HepG2 (cell line): ENCODE measurements around the gene OR2A5. TPM values are rescaled to one million over a fixed set of nuclear protein-coding genes. Genes with fewer than 3 reads are reported as not detected.
A peak's percentile ranks its signal among the peaks of the same experiment; 100 is the strongest.

Experiments used
- ATAC-seq: fragments of 200-7000 bp; cut with Tn5 transposase; 3 replicates; pipeline ENCODE4 v1.9.1; 2020; ENCODE audit warnings: mild to moderate bottlenecking, moderate library complexity
- BruUV-seq: library from RNA; stranded (reverse); fragments of 400-500 nt; replicated peaks from 2 replicates; lab custom pipeline; 2021; lab: Mats Ljungman, UMichigan
- CTCF ChIA-PET: fragments of 300-600 bp; formaldehyde crosslinking; extraction: SDS; loops from one replicate; lab custom pipeline; 2021; ENCODE audit warnings: low total read pairs, inconsistent platforms, low intra/inter-chr PET ratio; lab: Yijun Ruan, JAX
- POLR2A ChIA-PET: fragments of 350-600 bp; sonication (Branson Sonifier 250); formaldehyde crosslinking; loops from one replicate; lab custom pipeline; 2020; ENCODE audit warnings: antibody characterized with exemption, inconsistent platforms; lab: Yijun Ruan, JAX
- DNase-seq: peaks from one replicate; pipeline ENCODE4 v3.0.0-alpha.2; 2015; ENCODE audit warnings: low spot score
- FAIRE-seq: peaks from 3 replicates; lab custom pipeline; 2011; peaks lifted over from hg19 to GRCh38; lab: Jason Lieb, UNC
- H2AFZ ChIP-seq: one replicate; pipeline ENCODE4 v1.6.1; 2011; ENCODE audit warnings: low read length, inconsistent platforms
- H3K27ac ChIP-seq: fragments of 300-600 bp; 3 replicates; pipeline ENCODE4 v1.8.0; 2011; ENCODE audit warnings: mixed run types, mild to moderate bottlenecking, mixed read lengths, low read length, inconsistent platforms; ENCODE audit not compliant: insufficient read depth; ENCODE audit errors: extremely low read length
- H3K27me3 ChIP-seq, 2 experiments: fragments of 200-600 bp in 1 of 2; 2 replicates in 1 of 2; 3 replicates in 1 of 2; pipeline versions ENCODE4 v1.6.0 to v1.8.0; 2011; ENCODE audit warnings: low read length in 2 of 2, mild to moderate bottlenecking in 2 of 2, moderate library complexity in 2 of 2, inconsistent platforms in 1 of 2; ENCODE audit not compliant: insufficient read depth in 2 of 2, control insufficient read depth in 1 of 2
- H3K36me3 ChIP-seq, 2 experiments: fragments of 200-600 bp in 1 of 2; replicated peaks in 1 of 2; 2 replicates in 1 of 2; 3 replicates in 1 of 2; pipeline versions ENCODE4 v1.5.1 to v1.8.0; 2011; ENCODE audit warnings: low read length in 2 of 2, inconsistent platforms in 1 of 2; ENCODE audit not compliant: insufficient read depth in 2 of 2, control insufficient read depth in 1 of 2
- H3K4me1 ChIP-seq: 2 replicates; pipeline ENCODE4 v1.5.1; 2012; ENCODE audit warnings: low read length, inconsistent platforms; ENCODE audit not compliant: insufficient read depth
- H3K4me2 ChIP-seq: 2 replicates; pipeline ENCODE4 v1.6.0; 2011; ENCODE audit warnings: low read depth, low read length, inconsistent platforms
- H3K4me3 ChIP-seq, 3 experiments: fragments of 200-600 bp in 1 of 3; sonication (generic), shearing (Covaris generic) in 1 of 3; replicated peaks in 1 of 3; 2 replicates each; pipeline ENCODE4 v1.5.1; 2011 to 2016; ENCODE audit warnings: low read length in 3 of 3, inconsistent platforms in 2 of 3, low read depth in 2 of 3, mild to moderate bottlenecking in 2 of 3, control low read depth in 1 of 3, mixed read lengths in 1 of 3; ENCODE audit not compliant: insufficient read depth in 1 of 3
- H3K79me2 ChIP-seq: one replicate; pipeline ENCODE4 v1.6.1; 2011; ENCODE audit warnings: low read length, inconsistent platforms; ENCODE audit not compliant: insufficient read depth
- H3K9ac ChIP-seq: 2 replicates; pipeline ENCODE4 v1.6.0; 2011; ENCODE audit warnings: mild to moderate bottlenecking, low read depth, low read length, inconsistent platforms; ENCODE audit not compliant: insufficient read depth
- H3K9me3 ChIP-seq: 2 replicates; pipeline ENCODE4 v1.5.1; 2012; ENCODE audit warnings: mild to moderate bottlenecking, low read length
- H4K20me1 ChIP-seq: 2 replicates; pipeline ENCODE4 v1.6.0; 2011; ENCODE audit warnings: inconsistent platforms, mild to moderate bottlenecking, low read length, moderate library complexity; ENCODE audit not compliant: insufficient read depth
- CBX1 ChIP-seq: IDR thresholded peaks from one replicate; pipeline ENCODE4 v1.6.1; 2016; ENCODE audit warnings: antibody characterized with exemption, low read depth
- LCORL ChIP-seq, 2 experiments: fragments of 450-650 bp in 1 of 2; sonication (generic) in 1 of 2; formaldehyde crosslinking in 1 of 2; IDR thresholded peaks; 2 replicates each; pipeline versions ENCODE4 v1.5.0 to v1.6.1; 2017 to 2020; ENCODE audit warnings: antibody characterized with exemption in 1 of 2, missing genetic modification reagents in 1 of 2
- MYC ChIP-seq: sonication (generic); formaldehyde crosslinking; IDR thresholded peaks from 2 replicates; pipeline ENCODE4 v1.9.0; 2021; ENCODE audit warnings: missing genetic modification reagents, borderline replicate concordance
- SNAPC4 ChIP-seq: sonication (generic); formaldehyde crosslinking; IDR thresholded peaks from 2 replicates; pipeline ENCODE4 v1.4.0; 2020; ENCODE audit warnings: mild to moderate bottlenecking, missing genetic modification reagents
- TBX3 ChIP-seq: fragments of 450-650 bp; IDR thresholded peaks from 2 replicates; pipeline ENCODE4 v1.6.1; 2017; ENCODE audit warnings: antibody characterized with exemption, mild to moderate bottlenecking, inconsistent platforms, borderline replicate concordance
- WGBS: methylation state at CpG from one replicate; pipeline ENCODE4 v1.1.6; 2017; ENCODE audit warnings: low lambda C conversion rate; 5-methylcytosine and 5-hydroxymethylcytosine counted together
- in situ Hi-C: cut with HindIII; loops from 2 replicates; pipeline ENCODE4 v1.10.0; 2017; ENCODE audit warnings: low pct_unique_long_range_greater_than_20kb; ENCODE audit not compliant: extremely low pct_ligation_motif_present
- intact Hi-C: fragments of 100-400 bp; cut with micrococcal nuclease; formaldehyde crosslinking; loops from one replicate; pipeline ENCODE4 v1.10.0; 2022; ENCODE audit not compliant: unreplicated experiment
- polyA plus RNA-seq, 8 experiments: library from polyadenylated mRNA; depleted of rRNA in 3 of 8; stranded (reverse) in 7 of 8; unstranded in 1 of 8; fragments of >200 nt; fragmentation: Illumina TruSeq in 4 of 8; extraction: Trizol in 4 of 8; gene quantifications; 2 replicates each; pipeline versions ENCODE4 v1.2.1 to v1.2.3, GENCODE V29; 2011 to 2016; ENCODE audit warnings: low read depth in 4 of 8, missing spikeins in 1 of 8, mixed read lengths in 1 of 8; ENCODE audit not compliant: insufficient read depth in 1 of 8
- total RNA-seq, 5 experiments: library from RNA; depleted of rRNA; stranded (reverse); fragments of >200 nt; fragmentation: Illumina TruSeq; extraction: Trizol; gene quantifications; 2 replicates each; pipeline ENCODE4 v1.2.3, GENCODE V29; 2016; ENCODE audit warnings: low read depth in 1 of 5

OR2A5 gene
- total and polyA plus RNA-seq, 2 of the 13 experiments (the other 11 are each of a cell fraction or from before 2014, with no cell fraction given): not detected

- no peak for FAIRE-seq
- H3K79me2 ChIP-seq: no peaks in the 10 kb centered on the region
- no peaks in the 10 kb centered on the region for H3K4me1 ChIP-seq
- no TSS peak for BruUV-seq
- ATAC-seq: no peak
- intact Hi-C loops (no loop called here), in situ Hi-C loops (no loop called here)
- no peak for DNase-seq
- no peak overlapping the region for H3K4me3 ChIP-seq
- H3K9me3 ChIP-seq: peaks cover 10% of the 10 kb centered on the region; the same call in 1 of the 2 replicates
- WGBS: 47% methylated on average over 5 of the region's 5 CpGs
- H3K36me3 ChIP-seq: no peaks in the 10 kb centered on the region
- H4K20me1 ChIP-seq: no peaks in the 10 kb centered on the region
- TF ChIP-seq LCORL (IDR thresholded peaks at IDR 0.05): peak; percentile 80; the same call in 1 of the 2 replicates
- TF ChIP-seq LCORL (CRISPR knock-in tag; IDR thresholded peaks at IDR 0.05): no peak
- no peak for TF ChIP-seq SNAPC4
- no peak for TF ChIP-seq CBX1
- TF ChIP-seq TBX3: no peak
- TF ChIP-seq MYC (CRISPR knock-in tag): no peak
- no peak overlapping the region for H3K9ac ChIP-seq
- POLR2A ChIA-PET: no interaction called here
- CTCF ChIA-PET: no interaction called here
- no peak overlapping the region for H3K4me2 ChIP-seq
- no peak overlapping the region for H2AFZ ChIP-seq
- no peak overlapping the region for H3K27ac ChIP-seq
- no peaks in the 10 kb centered on the region for H3K27me3 ChIP-seq
Measured at GRCh38 chr7:144004703-144005102, 44.0 kb upstream of the OR2A5 start.
